HG03457 (cell line): ENCODE data around the gene RMND5B.

Experiments
- ATAC-seq: cut with Tn5 transposase; IDR thresholded peaks from one replicate; pipeline ENCODE4 v1.9.1; 2021; ENCODE audit warnings: moderate number of reproducible peaks; ENCODE audit not compliant: unreplicated experiment

RMND5B gene

DNA sequence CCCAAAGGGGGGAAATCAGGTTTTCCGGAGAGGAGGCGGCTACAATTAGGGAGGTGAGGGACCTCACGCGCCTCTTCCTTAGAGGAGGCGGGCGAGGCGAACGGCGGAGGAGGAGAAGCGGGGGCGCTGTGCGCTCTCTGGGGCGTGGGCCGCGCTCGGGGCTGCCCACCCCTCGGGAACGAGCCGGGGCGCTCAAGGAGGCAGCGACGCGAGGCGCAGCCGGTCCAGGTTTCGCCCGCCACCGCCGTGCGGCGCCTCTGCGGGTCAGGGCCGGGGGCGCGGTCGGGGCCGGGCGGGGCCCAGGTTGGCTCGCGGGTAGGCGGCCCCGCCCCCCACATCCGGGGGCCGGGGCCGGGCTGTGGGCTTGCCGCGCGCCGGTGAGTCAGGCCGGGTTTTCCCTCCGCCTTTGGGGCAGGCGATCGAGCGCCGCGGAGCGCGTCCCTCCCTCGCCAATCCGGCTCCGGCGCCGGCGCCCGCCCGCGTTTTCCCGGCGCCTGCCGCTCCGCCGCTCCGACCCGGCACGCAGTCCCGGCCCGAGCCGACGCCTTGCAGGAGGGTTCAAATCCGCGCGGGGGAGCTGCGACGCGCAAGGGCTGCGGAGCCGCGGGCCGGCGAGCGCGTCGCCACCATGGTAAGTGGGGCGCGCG, 17.6 kb upstream of the RMND5B start, which contains the start of gene N4BP3:
Gene N4BP3, plus strand, starts transcription at position 392 of the 647 bp plus-strand sequence. CDS start 6,052 bp downstream, outside the sequence.
- peak; percentile 38 for ATAC-seq

GRCh38 chr5:178113841-178114324, 16.9 kb upstream of the RMND5B start:
- ATAC-seq, result no peak

DNA sequence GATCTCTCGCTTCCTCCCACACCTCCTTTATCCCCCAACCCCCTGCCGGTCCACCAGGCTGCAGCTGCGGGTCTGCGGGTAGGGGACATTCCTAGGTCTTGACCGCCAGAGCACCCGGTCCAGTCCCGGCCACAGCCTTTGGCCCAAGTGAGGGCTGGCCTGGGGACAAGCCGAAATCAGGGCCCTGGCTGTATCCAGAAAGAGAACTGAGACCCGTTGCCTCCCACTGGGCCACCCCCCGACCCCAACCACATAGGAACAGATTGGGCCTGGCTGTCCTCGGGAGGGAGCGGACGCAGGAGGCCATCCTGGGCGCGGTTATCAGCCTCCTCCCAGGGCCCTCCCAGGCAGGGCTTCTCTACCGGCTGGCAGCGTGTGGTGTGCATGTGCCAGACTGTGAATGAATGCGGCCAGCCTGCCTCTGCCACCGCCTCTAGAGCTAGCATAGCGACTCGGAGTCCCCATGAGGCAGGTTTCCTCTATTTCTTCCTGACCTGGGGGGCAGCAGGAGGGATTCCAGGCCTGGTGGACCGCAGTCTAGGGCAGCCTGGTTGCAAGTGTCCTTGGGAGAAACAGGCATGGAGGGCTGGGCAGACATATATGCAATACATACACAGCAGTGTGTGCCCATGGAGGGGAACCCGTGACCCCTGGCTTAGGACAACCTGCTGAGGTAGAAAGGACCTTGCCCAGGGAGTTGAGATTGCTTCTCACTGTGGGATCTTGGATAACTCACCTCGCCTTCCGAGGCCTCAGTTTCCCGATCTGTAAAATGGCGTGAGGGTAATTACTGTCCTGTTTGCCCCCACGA, 16.3 kb upstream of the RMND5B start:
- ATAC-seq, result no peak

DNA sequence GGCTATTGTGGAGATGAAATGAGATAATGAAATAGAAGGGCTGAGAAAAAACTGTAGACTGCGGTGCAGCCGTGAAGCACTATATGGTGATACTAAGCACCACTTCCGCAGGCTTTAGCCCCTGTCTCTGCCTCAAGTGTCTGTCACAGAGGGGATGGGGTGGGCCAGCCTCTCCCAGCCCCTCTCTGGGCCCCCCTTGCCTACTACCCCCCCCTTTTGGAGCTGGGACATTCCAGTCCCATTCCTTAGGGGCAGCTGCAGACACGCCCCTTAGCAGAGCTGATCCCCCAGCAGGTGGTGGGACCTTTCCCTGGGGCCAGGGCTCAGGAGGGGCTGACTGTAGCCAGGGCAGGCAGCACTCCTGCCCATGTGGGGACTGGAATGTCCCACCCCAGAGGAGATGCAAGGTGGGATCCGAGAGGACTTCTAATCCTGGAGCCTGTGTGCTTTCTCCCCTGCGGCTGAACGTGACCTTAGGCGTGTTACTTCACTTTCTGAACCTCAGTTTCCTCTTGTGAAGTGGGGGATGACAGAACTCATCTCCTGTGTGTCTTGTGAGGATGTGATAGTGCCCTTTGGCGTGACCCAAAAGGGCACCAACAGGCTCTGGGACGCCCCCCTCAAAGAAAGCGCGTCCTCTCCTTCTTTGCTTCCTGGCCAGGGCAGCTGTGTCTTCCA, 15.5 kb upstream of the RMND5B start:
- ATAC-seq, result no peak

DNA sequence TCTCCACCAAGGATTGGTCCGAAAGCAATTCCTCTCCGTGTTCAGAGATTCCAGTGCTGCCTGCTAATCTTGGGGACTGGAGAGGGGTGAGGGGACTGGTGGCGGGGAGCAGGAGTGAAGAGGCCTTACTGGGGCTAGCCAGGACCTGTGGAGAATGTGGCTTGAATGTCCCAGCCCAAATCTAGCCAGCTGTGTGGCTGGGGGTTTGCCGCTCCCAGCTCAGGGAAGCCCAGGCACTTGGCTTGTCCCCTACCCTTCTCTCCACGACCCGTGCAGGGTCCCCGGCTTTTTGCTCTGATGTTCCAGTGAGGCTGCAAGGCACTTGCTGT, 15.0 kb upstream of the RMND5B start:
- no peak for ATAC-seq

DNA sequence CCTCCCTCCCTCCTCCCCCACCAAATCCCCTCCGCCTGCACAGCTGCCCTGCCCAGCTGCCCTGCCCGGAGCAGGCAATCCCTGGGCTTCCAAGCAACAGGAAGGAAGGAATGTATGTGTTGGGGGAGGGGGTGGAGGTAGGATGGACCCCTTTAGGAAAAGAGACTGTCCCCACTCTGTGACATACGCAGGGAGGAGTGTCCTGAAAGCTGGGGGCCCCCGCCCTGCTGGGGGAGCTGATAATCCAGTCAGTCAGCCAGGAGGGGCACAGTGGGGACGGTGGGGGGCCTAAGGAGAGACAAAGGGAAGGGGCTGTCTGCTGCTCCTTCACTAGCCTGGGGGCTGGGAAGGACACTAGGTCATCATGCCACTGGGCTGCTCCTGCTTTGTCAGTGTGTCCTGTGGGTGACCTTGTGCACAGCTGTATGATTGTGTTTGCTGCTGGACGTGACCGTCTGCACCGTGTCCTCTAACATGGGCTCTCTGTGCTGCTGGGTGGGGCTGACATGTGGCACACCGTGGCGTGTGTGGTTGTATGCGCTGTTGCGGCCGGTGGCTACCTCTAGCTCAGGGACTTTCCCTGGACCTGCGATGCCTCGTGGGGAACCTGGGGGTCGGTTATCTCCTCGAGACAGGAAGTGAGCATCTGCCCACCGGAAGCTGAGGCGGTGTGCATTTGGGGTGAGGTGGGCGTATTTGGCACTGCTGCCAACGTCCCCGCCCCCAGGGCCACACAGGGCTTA, 14.5 kb upstream of the RMND5B start:
- ATAC-seq, result peak; percentile 27

GRCh38 chr5:178117923-178118701, 12.7 kb upstream of the RMND5B start:
- ATAC-seq, result no peak

- ATAC-seq, result no peak
These were observed 10.8 kb upstream of the RMND5B start for GRCh38 chr5:178119915-178120606.

- ATAC-seq, result peak; percentile 84
These were observed 10.0 kb upstream of the RMND5B start for GRCh38 chr5:178120607-178121357.

DNA sequence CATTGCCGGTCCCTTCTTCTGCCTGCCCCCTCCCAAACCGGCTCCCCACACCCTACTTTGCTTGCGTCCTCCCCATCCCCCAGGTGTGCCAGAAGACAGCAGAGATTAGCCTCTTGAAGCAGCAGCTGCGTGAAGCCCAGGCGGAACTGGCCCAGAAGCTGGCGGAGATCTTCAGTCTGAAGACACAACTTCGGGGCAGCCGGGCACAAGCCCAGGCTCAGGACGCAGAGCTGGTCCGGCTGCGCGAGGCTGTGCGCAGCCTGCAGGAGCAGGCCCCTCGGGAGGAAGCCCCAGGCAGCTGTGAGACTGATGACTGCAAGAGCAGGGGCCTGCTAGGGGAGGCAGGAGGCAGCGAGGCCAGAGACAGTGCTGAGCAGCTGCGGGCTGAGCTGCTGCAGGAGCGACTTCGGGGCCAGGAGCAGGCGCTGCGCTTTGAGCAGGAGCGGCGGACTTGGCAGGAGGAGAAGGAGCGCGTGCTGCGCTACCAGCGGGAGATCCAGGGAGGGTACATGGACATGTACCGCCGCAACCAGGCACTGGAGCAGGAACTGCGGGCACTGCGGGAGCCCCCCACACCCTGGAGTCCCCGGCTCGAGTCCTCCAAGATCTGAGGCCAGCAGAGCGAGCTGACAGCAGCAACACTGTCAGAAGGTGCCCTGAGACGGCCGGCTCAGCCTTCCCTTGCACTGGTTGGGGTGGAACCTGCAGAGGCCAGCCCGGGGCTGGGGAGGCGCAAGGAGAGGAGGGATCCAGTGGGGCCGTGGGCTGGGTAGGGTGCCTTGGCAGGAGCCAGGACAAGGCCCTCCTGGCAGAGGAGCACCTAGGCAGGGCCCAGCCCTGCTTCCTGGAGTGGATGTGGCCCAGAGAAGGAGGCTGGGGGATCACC, 9.2 kb upstream of the RMND5B start:
- ATAC-seq, result no peak

DNA sequence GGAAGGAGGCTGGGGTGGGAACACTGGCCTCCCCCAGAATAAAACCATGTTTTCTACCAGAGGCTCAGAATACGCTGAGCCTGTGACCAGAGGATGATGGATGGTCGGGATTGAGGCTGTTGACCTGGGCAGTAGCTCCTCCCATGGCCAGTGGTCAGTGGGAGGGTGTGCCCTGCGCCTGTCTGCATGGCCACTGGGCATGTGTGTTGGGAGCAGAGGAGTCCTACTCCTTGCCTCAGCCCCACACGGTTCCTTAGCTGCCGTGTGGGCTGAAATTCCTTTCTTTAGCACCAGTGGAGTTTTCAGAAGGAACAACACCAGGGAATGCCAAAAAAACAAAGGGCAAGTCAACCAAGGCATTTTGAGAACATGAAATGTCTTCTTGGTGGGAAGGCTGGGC, 8.5 kb upstream of the RMND5B start:
- no peak for ATAC-seq

GRCh38 chr5:178123094-178123965, 7.5 kb upstream of the RMND5B start:
- no peak for ATAC-seq

- ATAC-seq, result no peak
These were observed 6.6 kb upstream of the RMND5B start for GRCh38 chr5:178123966-178124925.

DNA sequence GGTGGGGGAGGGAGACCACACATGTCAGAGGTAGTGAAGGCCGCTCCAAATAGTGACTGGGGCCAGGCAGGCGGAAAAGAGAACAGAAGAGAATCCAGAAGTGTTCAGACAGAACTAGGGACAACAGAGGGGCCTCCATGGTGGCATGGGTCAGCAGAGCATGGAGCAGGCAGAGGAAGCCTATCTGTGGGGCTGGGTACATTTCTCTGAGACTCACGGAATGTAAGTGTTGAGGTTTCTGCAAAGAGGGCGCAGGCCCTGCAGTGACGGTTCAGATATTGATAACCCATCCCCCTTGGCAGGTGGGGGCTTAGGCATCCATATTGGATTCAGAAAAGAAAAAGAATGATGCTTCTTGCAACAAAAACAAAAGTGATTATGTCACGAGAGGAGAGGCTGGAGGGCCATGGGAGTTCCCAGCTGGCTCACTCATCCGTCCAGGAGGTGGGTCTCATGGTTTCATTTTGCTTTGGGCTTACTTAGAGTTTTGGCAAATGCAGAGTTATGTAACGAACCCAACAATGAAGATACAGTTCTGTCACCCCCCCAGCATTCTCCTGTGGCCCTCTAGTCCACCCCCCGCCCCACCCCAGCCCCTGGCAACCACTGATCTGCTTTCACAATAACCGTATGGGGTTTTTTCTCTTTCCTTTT, 5.4 kb upstream of the RMND5B start:
- no peak for ATAC-seq

- ATAC-seq, result no peak
These were observed 4.3 kb upstream of the RMND5B start for GRCh38 chr5:178126556-178126955.
